GM20431 (cell line): ENCODE measurements around the gene SLC9B2.

Experiments
- in situ Hi-C: fragments of 300-500 bp; cut with MseI, MboI; formaldehyde crosslinking; loops from one replicate; pipeline ENCODE4 v1.15.0; 2020; ENCODE audit warnings: low sequenced_read_pairs; ENCODE audit not compliant: unreplicated experiment

Gene SLC9B2

GRCh38 chr4:103079621-103080020 is 3.1 kb upstream of the SLC9B2 start:
- in situ Hi-C loops, result no loop called here

- in situ Hi-C loops, result no loop called here
Measured at GRCh38 chr4:103075894-103076746, 441 bp downstream of the SLC9B2 start.

GRCh38 chr4:103075435-103075893 is 1.1 kb downstream of the SLC9B2 start:
- in situ Hi-C loops, result no loop called here

GRCh38 chr4:103074744-103075434 is 1.7 kb downstream of the SLC9B2 start:
- in situ Hi-C loops, result no loop called here

- in situ Hi-C loops, result no loop called here
Measured at GRCh38 chr4:103073792-103074438, 2.6 kb downstream of the SLC9B2 start.

- in situ Hi-C loops, result no loop called here
Measured at GRCh38 chr4:103067841-103068547, 8.6 kb downstream of the SLC9B2 start.

- in situ Hi-C loops, result no loop called here
Measured at GRCh38 chr4:103060453-103061148, 16.0 kb downstream of the SLC9B2 start.

GRCh38 chr4:103054030-103054429 is 22.5 kb downstream of the SLC9B2 start:
- in situ Hi-C loops, result no loop called here

- in situ Hi-C loops, result no loop called here
Measured at GRCh38 chr4:103052779-103053178, 23.8 kb downstream of the SLC9B2 start.

- in situ Hi-C loops, result no loop called here
Measured at GRCh38 chr4:103052145-103052544, 24.4 kb downstream of the SLC9B2 start.

GRCh38 chr4:103050736-103051436 is 25.7 kb downstream of the SLC9B2 start:
- in situ Hi-C loops, result no loop called here

- in situ Hi-C loops, result no loop called here
Measured at GRCh38 chr4:103046416-103047290, 29.9 kb downstream of the SLC9B2 start.

- in situ Hi-C loops, result no loop called here
Measured at GRCh38 chr4:103044183-103044582, 32.4 kb downstream of the SLC9B2 start.

- in situ Hi-C loops, result no loop called here
Measured at GRCh38 chr4:103036169-103036568, 40.4 kb downstream of the SLC9B2 start.

GRCh38 chr4:103032574-103032973 is 44.0 kb downstream of the SLC9B2 start:
- in situ Hi-C loops, result no loop called here

- in situ Hi-C loops, result no loop called here
Measured at GRCh38 chr4:103030791-103031190, 45.8 kb downstream of the SLC9B2 start.

GRCh38 chr4:103029300-103029699 is 47.3 kb downstream of the SLC9B2 start:
- in situ Hi-C loops, result no loop called here

- in situ Hi-C loops, result no loop called here
Measured at GRCh38 chr4:103026868-103027267, 49.7 kb downstream of the SLC9B2 start.
